GM12801 (cell line): ENCODE measurements around the gene IMPDH2.

ENCODE experiments used
- TF ChIP-seq, protein P1 (sequence below): IDR thresholded peaks from one replicate; pipeline ENCODE4 v1.5.1; 2011; ENCODE audit warnings: control low read depth; ENCODE audit not compliant: insufficient read length; ENCODE audit errors: extremely low read depth

IMPDH2 gene

GRCh38 chr3:49026536-49026935, 2.7 kb downstream of the IMPDH2 start:
- TF ChIP-seq, protein P1, sequence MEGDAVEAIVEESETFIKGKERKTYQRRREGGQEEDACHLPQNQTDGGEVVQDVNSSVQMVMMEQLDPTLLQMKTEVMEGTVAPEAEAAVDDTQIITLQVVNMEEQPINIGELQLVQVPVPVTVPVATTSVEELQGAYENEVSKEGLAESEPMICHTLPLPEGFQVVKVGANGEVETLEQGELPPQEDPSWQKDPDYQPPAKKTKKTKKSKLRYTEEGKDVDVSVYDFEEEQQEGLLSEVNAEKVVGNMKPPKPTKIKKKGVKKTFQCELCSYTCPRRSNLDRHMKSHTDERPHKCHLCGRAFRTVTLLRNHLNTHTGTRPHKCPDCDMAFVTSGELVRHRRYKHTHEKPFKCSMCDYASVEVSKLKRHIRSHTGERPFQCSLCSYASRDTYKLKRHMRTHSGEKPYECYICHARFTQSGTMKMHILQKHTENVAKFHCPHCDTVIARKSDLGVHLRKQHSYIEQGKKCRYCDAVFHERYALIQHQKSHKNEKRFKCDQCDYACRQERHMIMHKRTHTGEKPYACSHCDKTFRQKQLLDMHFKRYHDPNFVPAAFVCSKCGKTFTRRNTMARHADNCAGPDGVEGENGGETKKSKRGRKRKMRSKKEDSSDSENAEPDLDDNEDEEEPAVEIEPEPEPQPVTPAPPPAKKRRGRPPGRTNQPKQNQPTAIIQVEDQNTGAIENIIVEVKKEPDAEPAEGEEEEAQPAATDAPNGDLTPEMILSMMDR: no peak

DNA sequence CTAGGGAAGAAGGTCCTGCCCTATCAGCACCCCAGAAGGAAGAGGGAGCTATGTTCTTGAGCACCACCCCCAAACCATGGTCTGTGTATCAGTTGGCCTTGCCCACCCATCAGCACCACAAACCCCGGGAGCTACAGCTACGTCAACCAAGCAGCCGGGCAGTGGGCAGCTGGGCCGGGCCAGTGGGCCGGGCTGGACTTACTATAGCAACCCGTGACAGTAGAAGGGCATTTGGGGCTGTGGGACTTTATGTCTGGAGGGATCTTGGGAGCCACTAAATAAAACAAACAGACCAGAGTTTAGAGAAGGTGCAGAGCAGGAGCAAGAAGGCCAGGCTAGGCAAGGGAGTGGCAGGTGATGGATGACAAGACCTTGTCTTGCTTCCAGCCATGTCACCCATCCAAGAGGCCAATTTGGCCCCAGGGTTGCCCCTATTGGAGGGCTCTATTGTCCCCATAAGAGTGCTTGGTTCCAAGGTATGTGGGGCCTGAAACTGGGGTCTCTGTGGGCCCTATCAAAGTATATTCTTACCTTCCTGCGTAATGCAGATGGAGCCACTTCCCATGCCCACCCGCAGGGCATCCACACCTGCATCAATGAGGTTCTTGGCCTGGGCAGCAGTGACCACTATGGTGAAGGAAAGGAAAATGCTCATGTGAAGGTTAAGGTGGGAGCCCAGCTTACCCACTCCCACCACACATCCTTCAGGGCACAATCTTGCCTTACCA, 3.2 kb downstream of the IMPDH2 start:
- TF ChIP-seq, protein P1: no peak

- TF ChIP-seq, protein P1: no peak
These were observed 4.0 kb downstream of the IMPDH2 start for GRCh38 chr3:49025005-49025792.

DNA sequence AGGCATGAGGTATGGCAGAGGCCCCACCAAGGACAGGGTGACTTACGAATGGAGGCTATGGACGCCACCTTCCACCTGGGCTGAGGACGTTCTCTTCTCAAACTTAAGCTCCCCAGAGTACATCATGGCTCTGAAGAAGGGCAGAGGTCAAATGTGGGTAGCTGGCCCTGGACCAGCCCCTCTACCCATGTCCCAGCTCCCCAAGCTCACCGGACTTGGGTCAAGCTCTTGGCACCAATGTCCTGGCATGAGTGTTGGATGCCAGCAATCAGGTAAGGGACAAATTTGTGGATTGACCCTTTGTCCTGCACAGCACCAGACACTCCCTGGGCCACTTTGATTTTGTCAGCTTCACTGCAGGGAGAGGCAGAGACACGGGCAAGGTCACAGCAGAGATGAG, 4.7 kb downstream of the IMPDH2 start:
- TF ChIP-seq, protein P1: no peak

DNA sequence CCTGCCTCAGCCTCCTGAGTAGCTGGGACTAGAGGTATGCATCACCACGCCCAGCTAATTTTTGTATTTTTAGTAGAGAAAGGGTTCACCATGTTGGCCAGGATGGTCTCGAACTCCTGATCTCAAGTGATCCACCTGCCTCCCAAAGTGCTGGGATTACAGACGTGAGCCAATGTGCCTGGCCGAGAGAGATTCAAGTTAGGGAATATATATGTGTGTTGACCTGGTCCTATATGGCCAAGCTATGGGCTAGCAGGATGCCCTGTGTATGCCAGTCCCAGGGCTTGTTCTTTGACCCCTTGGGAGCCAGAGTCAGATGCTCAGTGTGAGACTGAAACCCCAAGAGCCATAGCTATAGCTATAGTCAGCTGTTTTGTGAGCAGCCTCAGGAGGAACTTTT, 5.4 kb downstream of the IMPDH2 start:
- TF ChIP-seq, protein P1: no peak

DNA sequence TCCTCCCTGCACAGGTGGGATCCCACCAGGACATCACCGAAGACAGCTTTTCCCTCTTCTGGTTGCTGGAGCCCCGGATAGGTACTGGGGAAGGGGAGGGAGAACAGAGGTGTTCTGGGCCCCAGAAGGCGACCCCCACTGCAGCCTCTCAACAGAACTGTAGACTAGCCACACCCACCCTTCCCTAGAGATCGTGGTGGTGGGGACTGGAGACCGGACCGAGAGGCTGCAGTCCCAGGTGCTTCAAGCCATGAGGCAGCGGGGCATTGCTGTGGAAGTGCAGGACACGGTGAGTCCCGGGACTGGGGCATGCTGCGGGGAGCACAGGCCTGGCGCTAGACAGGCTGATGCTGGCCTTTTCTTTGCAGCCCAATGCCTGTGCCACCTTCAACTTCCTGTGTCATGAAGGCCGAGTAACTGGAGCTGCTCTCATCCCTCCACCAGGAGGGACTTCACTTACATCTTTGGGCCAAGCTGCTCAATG, 6.5 kb downstream of the IMPDH2 start:
- TF ChIP-seq, protein P1: no peak

DNA sequence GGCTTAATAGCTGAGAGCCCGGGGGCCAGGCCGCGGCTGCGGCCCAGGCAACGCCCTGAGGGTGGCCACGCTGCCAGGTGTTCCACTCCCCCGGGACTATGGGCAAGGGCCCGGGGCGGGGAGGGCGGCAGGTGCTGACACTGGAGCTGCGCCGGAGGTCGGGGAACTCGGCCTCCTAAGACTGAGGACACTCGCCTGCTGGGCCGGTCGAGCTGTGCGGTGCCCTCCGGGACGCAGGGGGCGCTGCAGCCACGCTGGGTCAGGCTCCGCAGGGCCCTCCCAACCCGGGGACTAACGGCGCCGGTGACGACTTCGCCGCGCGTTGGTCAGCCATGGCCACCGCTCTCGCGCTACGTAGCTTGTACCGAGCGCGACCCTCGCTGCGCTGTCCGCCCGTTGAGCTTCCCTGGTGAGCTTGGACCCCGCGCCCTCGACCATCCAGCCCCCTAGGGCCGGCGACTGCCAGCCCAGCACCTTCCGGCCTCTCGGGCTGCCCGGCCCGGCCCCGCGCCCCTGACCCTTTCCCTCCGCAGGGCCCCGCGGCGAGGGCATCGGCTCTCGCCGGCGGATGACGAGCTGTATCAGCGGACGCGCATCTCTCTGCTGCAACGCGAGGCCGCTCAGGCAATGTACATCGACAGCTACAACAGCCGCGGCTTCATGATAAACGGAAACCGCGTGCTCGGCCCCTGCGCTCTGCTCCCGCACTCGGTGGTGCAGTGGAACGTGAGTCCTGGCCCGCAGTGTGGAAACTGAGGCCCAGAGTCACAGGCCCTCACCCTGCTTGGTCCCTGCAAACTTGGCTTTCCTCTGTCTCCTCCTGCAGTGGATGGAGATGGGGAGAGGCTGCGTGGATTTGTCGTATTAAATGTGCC, 7.1 kb downstream of the IMPDH2 start, which contains the start of gene NDUFAF3:
NDUFAF3 (plus strand) TSS at position 309 of the 875 bp plus-strand sequence; CDS start at position 333, 24 bp downstream.
- TF ChIP-seq, protein P1: no peak
